ENCODE measurements around the gene DNAH6. TPM values are rescaled to one million over a fixed set of nuclear protein-coding genes. Genes with fewer than 3 reads are reported as not detected.

DNAH6 gene
- total and polyA plus RNA-seq, 10 of the 15 experiments (the other 5 are each of a cell fraction or from before 2014, with no cell fraction given) = 0.07 to 1.0 (median 0.29) TPM

- no peak for TF ChIP-seq RAD51 (IDR thresholded peaks at IDR 0.05)
- no peak for TF ChIP-seq E2F4 (IDR thresholded peaks at IDR 0.05; ENCODE audit: low read depth, low read length)
Observed at GRCh38 chr2:84690225-84690624, 173.9 kb downstream of the DNAH6 start (continued).

- no peaks in the 10 kb centered on the region for H3K79me2 ChIP-seq (ENCODE audit: control insufficient read depth, insufficient read depth, low read length)
- DNase-seq (ENCODE audit: low read depth, low spot score) = no peak
- no peak for FAIRE-seq
- no peak overlapping the region for H3K9ac ChIP-seq (ENCODE audit: control insufficient read depth, insufficient read depth, low read length)
- no peaks in the 10 kb centered on the region for H3K9me3 ChIP-seq (replicated peaks; ENCODE audit: control insufficient read depth, insufficient read depth, low read length)
- ChIA-PET CTCF (no interaction called here), SMC1A (ENCODE audit: uncharacterized antibody, unreplicated experiment) (no interaction called here), POLR2A (no interaction called here), RAD21 (ENCODE audit: unreplicated experiment) (no interaction called here)
- H3K4me3 ChIP-seq = no peak overlapping the region
- H3K27ac ChIP-seq (ENCODE audit: control insufficient read depth, insufficient read depth) = no peak overlapping the region
- H4K20me1 ChIP-seq (ENCODE audit: control insufficient read depth, insufficient read depth) = no peaks in the 10 kb centered on the region
- H3K4me2 ChIP-seq (ENCODE audit: control insufficient read depth, insufficient read depth) = no peak overlapping the region
- intact Hi-C loops (cut with micrococcal nuclease; ENCODE audit: unreplicated experiment) = no loop called here
- peaks cover 0 to 4% of the 10 kb centered on the region in 2 experiments; a peak in 2 of 4 replicates for H3K27me3 ChIP-seq (replicated peaks in 1 of 2; ENCODE audit: control insufficient read depth in 2 of 2, insufficient read depth in 2 of 2, low read length in 1 of 2)
- no peak for ATAC-seq
- no peaks in the 10 kb centered on the region for H3K4me1 ChIP-seq (ENCODE audit: control insufficient read depth, insufficient read depth, low read length)
- no peaks in the 10 kb centered on the region for H3K36me3 ChIP-seq (ENCODE audit: control insufficient read depth in 2 of 2, insufficient read depth in 2 of 2, low read length in 1 of 2)
- in situ Hi-C loops (cut with MboI) = no loop called here
- no peak overlapping the region for H2AFZ ChIP-seq (ENCODE audit: control insufficient read depth, low read depth, low read length)
- BruUV-seq (replicated peaks) = no TSS peak
- 2% methylated on average over 6 of the region's 6 CpGs for WGBS (ENCODE audit: insufficient coverage, insufficient replicate concordance, low lambda C conversion rate, missing lambda C conversion rate)
- TF ChIP-seq CHD1 (IDR thresholded peaks at IDR 0.05; ENCODE audit: low read depth, low read length) = no peak
- TF ChIP-seq EP300 (IDR thresholded peaks at IDR 0.05; ENCODE audit: borderline replicate concordance in 1 of 2, control insufficient read depth in 1 of 2, low read depth in 2 of 2, low read length in 2 of 2) = no peak
- TF ChIP-seq ZBED1 (IDR thresholded peaks at IDR 0.05; ENCODE audit: borderline replicate concordance) = no peak
- no peak for TF ChIP-seq ZBTB40 (IDR thresholded peaks at IDR 0.05; ENCODE audit: borderline replicate concordance)
- no peak for TF ChIP-seq ZBTB33 (IDR thresholded peaks at IDR 0.05)
- TF ChIP-seq SIX5 (IDR thresholded peaks at IDR 0.05; ENCODE audit: low read depth, low read length, severe bottlenecking) = no peak
- no peak for TF ChIP-seq ZNF687 (IDR thresholded peaks at IDR 0.05)
- no peak for TF ChIP-seq TARDBP (IDR thresholded peaks at IDR 0.05; ENCODE audit: borderline replicate concordance)
Observed at GRCh38 chr2:84694088-84694622, 177.9 kb downstream of the DNAH6 start.

Measured in GM12878 (cell line).